Measurements from ENCODE around the gene CTNNB1. TPM values are rescaled to one million over a fixed set of nuclear protein-coding genes. Genes with fewer than 3 reads are reported as not detected.

CTNNB1 gene
- total and polyA plus RNA-seq, 2 of the 13 experiments (the other 11 are each of a cell fraction or from before 2014, with no cell fraction given) = 398 to 489 TPM

- TF ChIP-seq THAP9 (CRISPR knock-in tag; IDR thresholded peaks at IDR 0.05; ENCODE audit: borderline replicate concordance) = peak; percentile 53; the same call in 1 of the 2 replicates
- no peak for TF ChIP-seq ZFAT (CRISPR knock-in tag; conservative IDR thresholded peaks at IDR 0.05)
- TF ChIP-seq ZNF720 (CRISPR knock-in tag; IDR thresholded peaks at IDR 0.05) = no peak
- TF ChIP-seq ZNF30 (CRISPR knock-in tag; IDR thresholded peaks at IDR 0.05) = no peak
- TF ChIP-seq HCFC1 (IDR thresholded peaks at IDR 0.05; ENCODE audit: low read depth, low read length) = no peak
- no peak for TF ChIP-seq ZNF652 (CRISPR knock-in tag; IDR thresholded peaks at IDR 0.05; ENCODE audit: borderline replicate concordance, low read depth)
- no peak for TF ChIP-seq REPIN1 (CRISPR knock-in tag; IDR thresholded peaks at IDR 0.05; ENCODE audit: borderline replicate concordance, low read depth)
- no peak for TF ChIP-seq GLI4 (CRISPR knock-in tag; IDR thresholded peaks at IDR 0.05; ENCODE audit: borderline replicate concordance)
- TF ChIP-seq FOXJ3 (CRISPR knock-in tag; IDR thresholded peaks at IDR 0.05; ENCODE audit: borderline replicate concordance) = peak; percentile 37; the same call in 1 of the 2 replicates
- TF ChIP-seq ZNF101 (CRISPR knock-in tag; IDR thresholded peaks at IDR 0.05; ENCODE audit: borderline replicate concordance, low read depth) = no peak
- no peak for TF ChIP-seq ATF5 (CRISPR knock-in tag; IDR thresholded peaks at IDR 0.05; ENCODE audit: low read depth)
- TF ChIP-seq NFATC3 (CRISPR knock-in tag; IDR thresholded peaks at IDR 0.05) = no peak
- TF ChIP-seq SRSF1 (optimal IDR thresholded peaks at IDR 0.05; ENCODE audit: low read depth, low read length) = no peak
- TF ChIP-seq PCBP2 (optimal IDR thresholded peaks at IDR 0.05; ENCODE audit: low read depth, low read length, poor library complexity, severe bottlenecking) = no peak
- TF ChIP-seq TCF12 (IDR thresholded peaks at IDR 0.05) = no peak
- TF ChIP-seq TCF12 (CRISPR knock-in tag; IDR thresholded peaks at IDR 0.05) = no peak
- no peak for TF ChIP-seq RELA (CRISPR knock-in tag; IDR thresholded peaks at IDR 0.05)
- TF ChIP-seq ZNF326 (CRISPR knock-in tag; IDR thresholded peaks at IDR 0.05; ENCODE audit: borderline replicate concordance) = no peak
- no peak for TF ChIP-seq ZNF121 (CRISPR knock-in tag; IDR thresholded peaks at IDR 0.05)
- TF ChIP-seq IKZF4 (CRISPR knock-in tag; IDR thresholded peaks at IDR 0.05; ENCODE audit: borderline replicate concordance, low read depth, not compliant biosample characterization) = no peak
- TF ChIP-seq ZFP1 (CRISPR knock-in tag; IDR thresholded peaks at IDR 0.05) = no peak
- no peak for TF ChIP-seq NCOA5 (CRISPR knock-in tag; IDR thresholded peaks at IDR 0.05)
- TF ChIP-seq LRRFIP1 (CRISPR knock-in tag; conservative IDR thresholded peaks at IDR 0.05) = no peak
- no peak for TF ChIP-seq REXO4 (CRISPR knock-in tag; IDR thresholded peaks at IDR 0.05; ENCODE audit: borderline replicate concordance)
- no peak for TF ChIP-seq SMAD1 (CRISPR knock-in tag; IDR thresholded peaks at IDR 0.05; ENCODE audit: borderline replicate concordance, low read depth)
- no peak for TF ChIP-seq FOXC1 (CRISPR knock-in tag; IDR thresholded peaks at IDR 0.05; ENCODE audit: borderline replicate concordance)
Measured at GRCh38 chr3:41277790-41278465, 78.6 kb downstream of the CTNNB1 start (continued).

Data from HepG2 (cell line).